Heart left ventricle (tissue), 16 donors: Measurements from ENCODE around the gene PRSS21. TPM values are rescaled to one million over a fixed set of nuclear protein-coding genes. Genes with fewer than 3 reads are reported as not detected.

Experiments
- ATAC-seq, 4 donors: fragments of 200-7000 bp; cut with Tn5 transposase; one replicate each; pipeline ENCODE4 v1.9.1; 2020 to 2022; ENCODE audit warnings: moderate library complexity in 4 of 4, mild to moderate bottlenecking in 3 of 4, moderate number of reproducible peaks in 1 of 4
- DNase-seq, 5 donors: peaks; one replicate each; pipeline ENCODE4 v3.0.0-alpha.2; 2020
- H3K27ac ChIP-seq, 12 donors: fragments of 200-600 bp; sonication (generic) in 4 of 12; one replicate each; pipeline versions ENCODE4 v1.5.0 to v1.8.0; 2016 to 2022; ENCODE audit warnings: mild to moderate bottlenecking in 2 of 12
- H3K27me3 ChIP-seq, 9 donors: fragments of 200-600 bp; sonication (generic) in 2 of 9; one replicate each; pipeline versions ENCODE4 v1.5.1 to v1.8.0; 2016 to 2022; ENCODE audit warnings: mild to moderate bottlenecking in 3 of 9
- H3K36me3 ChIP-seq, 9 donors: fragments of 200-600 bp; sonication (generic) in 2 of 9; one replicate each; pipeline versions ENCODE4 v1.5.0 to v1.8.0; 2018 to 2022; ENCODE audit warnings: mild to moderate bottlenecking in 2 of 9
- H3K4me1 ChIP-seq, 12 donors: fragments of 200-600 bp; sonication (generic) in 4 of 12; one replicate each; pipeline versions ENCODE4 v1.5.0 to v1.8.0; 2016 to 2022; ENCODE audit warnings: mild to moderate bottlenecking in 3 of 12
- H3K4me3 ChIP-seq, 12 donors: fragments of 200-600 bp; sonication (generic) in 4 of 12; one replicate each; pipeline versions ENCODE4 v1.5.0 to v1.8.0; 2017 to 2022; ENCODE audit warnings: mild to moderate bottlenecking in 9 of 12, moderate library complexity in 4 of 12
- H3K9me3 ChIP-seq, 12 donors: fragments of 200-600 bp; sonication (generic) in 4 of 12; one replicate each; pipeline versions ENCODE4 v1.5.0 to v1.8.0; 2016 to 2022; ENCODE audit warnings: mild to moderate bottlenecking in 1 of 12
- POLR2A ChIP-seq, 2 donors: fragments of 450-650 bp; IDR thresholded peaks; one replicate each; pipeline ENCODE4 v1.6.1; 2017; ENCODE audit warnings: antibody characterized with exemption in 2 of 2, mild to moderate bottlenecking in 2 of 2, moderate library complexity in 2 of 2
- WGBS, 4 donors: extraction: QIAGEN DNeasy Blood & Tissue Kit in 2 of 4; methylation state at CpG; one replicate each; pipeline versions ENCODE4 v1.1.5 to v1.1.7; 2013 to 2018; 5-methylcytosine and 5-hydroxymethylcytosine counted together
- intact Hi-C, 10 donors: fragments of 100-400 bp; cut with DNase I; formaldehyde crosslinking; loops; one replicate each; pipeline versions ENCODE4 v1.11.1 to v1.14.2; 2022
- polyA plus RNA-seq, 2 donors: library from polyadenylated mRNA; stranded (reverse); fragments of 200-250 nt; gene quantifications; one replicate each; pipeline ENCODE4 v1.2.3, GENCODE V29; 2013
- total RNA-seq, 9 donors: library from RNA; depleted of rRNA in 2 of 9; stranded (reverse); fragments of >200 nt in 2 of 9; fragmentation: NEBNext Ultra II Directional in 3 of 9; extraction: Animal tissue kit (Norgen Biotek cat#: 25700) in 3 of 9; gene quantifications; one replicate each; pipeline versions ENCODE4 v1.1.0 to v1.2.4, GENCODE V29; 2016 to 2023
- TF ChIP-seq, protein P1 (sequence below), 12 donors: fragments of 200-600 bp; sonication (generic) in 4 of 12; IDR thresholded peaks; one replicate each; pipeline versions ENCODE4 v1.5.0 to v1.8.0; 2018 to 2022; ENCODE audit warnings: antibody characterized with exemption in 12 of 12, mild to moderate bottlenecking in 5 of 12
- donor health status: ischemic (EF 13 %, LVEDD 7.1; RV severe dilation, severe dysfunction).
- donor health status: healthy with polysubstance abuse.
- donor health status: DM: no; HTN: yes; CAD: no.
- donor health status: DM: no; HTN: no; CAD: no.
- donor health status: ischemic (EF 25% LVEDD 6.9; RV normal size, moderate dysfunction).
- donor health status: ischemic (EF 25% LVEDD 5.7; RV mildly dilated, moderate dysfunction).
- donor health status: healthy.
- donor health status: DM: yes; HTN: yes; CAD: no.
- donor health status: ischemic (EF 35%, LVEDD 5.7; RV mildly dilated, moderate dysfunction).
- donor health status: nonischemic (EF 11% LVEDD 7.7; RV severe dilation, severe dysfunction).
- donor health status: DM: yes; HTN: yes; CAD: no.
- donor health status: PGD.
- donor health status: ischemic (EF 29% LVEDD 5.4; RV normal size, mild dysfunction).
- donor health status: nonischemic (EF 23%, LVEDD 6.1; RV moderate dilation, normal function).

The PRSS21 gene
- total and polyA plus RNA-seq, 11 donors = not detected

GRCh38 chr16:2852731-2853507 lies 35.9 kb downstream of the PRSS21 start:
- WGBS, 4 donors = 26 to 51% (median 44%) methylated on average over 38 to 56 of the region's 56 CpGs
- no peak overlapping the region for H3K27ac ChIP-seq
- peaks cover 0 to 6% (median 0%) of the 10 kb centered on the region in 12 donors for H3K4me1 ChIP-seq
- peaks cover 0 to 17% (median 2%) of the 10 kb centered on the region in 12 donors for H3K9me3 ChIP-seq
- TF ChIP-seq, protein P1, sequence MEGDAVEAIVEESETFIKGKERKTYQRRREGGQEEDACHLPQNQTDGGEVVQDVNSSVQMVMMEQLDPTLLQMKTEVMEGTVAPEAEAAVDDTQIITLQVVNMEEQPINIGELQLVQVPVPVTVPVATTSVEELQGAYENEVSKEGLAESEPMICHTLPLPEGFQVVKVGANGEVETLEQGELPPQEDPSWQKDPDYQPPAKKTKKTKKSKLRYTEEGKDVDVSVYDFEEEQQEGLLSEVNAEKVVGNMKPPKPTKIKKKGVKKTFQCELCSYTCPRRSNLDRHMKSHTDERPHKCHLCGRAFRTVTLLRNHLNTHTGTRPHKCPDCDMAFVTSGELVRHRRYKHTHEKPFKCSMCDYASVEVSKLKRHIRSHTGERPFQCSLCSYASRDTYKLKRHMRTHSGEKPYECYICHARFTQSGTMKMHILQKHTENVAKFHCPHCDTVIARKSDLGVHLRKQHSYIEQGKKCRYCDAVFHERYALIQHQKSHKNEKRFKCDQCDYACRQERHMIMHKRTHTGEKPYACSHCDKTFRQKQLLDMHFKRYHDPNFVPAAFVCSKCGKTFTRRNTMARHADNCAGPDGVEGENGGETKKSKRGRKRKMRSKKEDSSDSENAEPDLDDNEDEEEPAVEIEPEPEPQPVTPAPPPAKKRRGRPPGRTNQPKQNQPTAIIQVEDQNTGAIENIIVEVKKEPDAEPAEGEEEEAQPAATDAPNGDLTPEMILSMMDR (IDR thresholded peaks at IDR 0.05) = no peak
- TF ChIP-seq POLR2A (IDR thresholded peaks at IDR 0.05) = no peak
- ATAC-seq (no peak), DNase-seq (no peak)
- H3K36me3 ChIP-seq = no peaks in the 10 kb centered on the region
- intact Hi-C loops = loop anchor here in 2 of 10 donors (10.0 kb wide), 1 partner anchor 58 kb away; the partner anchor contains the start of gene PRSS41 (in 2 of the 2)
- H3K27me3 ChIP-seq = peaks cover 2 to 57% (median 30%) of the 10 kb centered on the region in 9 donors
- no peak overlapping the region for H3K4me3 ChIP-seq

DNA sequence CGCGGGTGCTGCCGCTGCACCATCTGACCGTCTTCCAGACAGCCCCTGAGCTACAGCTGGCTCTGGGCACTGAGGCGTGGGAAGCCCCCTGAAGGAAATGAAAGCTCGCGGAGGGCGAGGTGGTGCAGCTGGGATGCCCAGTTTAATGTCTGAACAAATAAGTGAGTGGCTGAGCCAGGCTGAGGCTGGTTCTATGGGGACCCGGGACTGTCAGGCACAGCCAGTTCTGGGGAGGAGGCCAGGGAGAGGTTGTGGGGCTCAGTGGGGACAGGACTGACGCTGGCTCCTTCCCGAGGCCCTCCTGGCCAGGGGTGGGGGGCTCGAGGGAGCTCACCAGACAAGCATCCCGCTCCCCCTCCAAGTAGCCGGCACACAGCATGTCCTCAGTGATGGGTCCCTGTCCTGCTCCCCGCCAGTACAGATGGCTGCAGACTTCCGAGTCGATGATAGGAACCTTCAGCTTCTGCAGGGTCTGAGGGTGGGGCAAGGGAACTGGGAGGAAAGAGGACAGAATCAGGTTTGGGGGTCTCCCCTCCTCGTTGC lies 36.6 kb downstream of the PRSS21 start:
- ATAC-seq (no peak), DNase-seq (no peak)
- 71 to 81% (median 77%) methylated on average over 13 to 18 of the region's 18 CpGs for WGBS, 4 donors
- peaks cover 0 to 13% (median 2%) of the 10 kb centered on the region in 12 donors for H3K9me3 ChIP-seq
- peaks cover 0 to 8% (median 0%) of the 10 kb centered on the region in 12 donors for H3K4me1 ChIP-seq
- H3K4me3 ChIP-seq = no peak overlapping the region
- no peak for TF ChIP-seq POLR2A (IDR thresholded peaks at IDR 0.05)
- TF ChIP-seq, protein P1 (IDR thresholded peaks at IDR 0.05) = no peak
- intact Hi-C loops = loop anchor here in 2 of 10 donors (10.0 kb wide), 1 partner anchor 59 kb away; the partner anchor contains the start of gene PRSS41 (in 2 of the 2)
- no peak overlapping the region for H3K27ac ChIP-seq
- H3K27me3 ChIP-seq = peaks cover 9 to 58% (median 31%) of the 10 kb centered on the region in 9 donors
- H3K36me3 ChIP-seq = no peaks in the 10 kb centered on the region

DNA sequence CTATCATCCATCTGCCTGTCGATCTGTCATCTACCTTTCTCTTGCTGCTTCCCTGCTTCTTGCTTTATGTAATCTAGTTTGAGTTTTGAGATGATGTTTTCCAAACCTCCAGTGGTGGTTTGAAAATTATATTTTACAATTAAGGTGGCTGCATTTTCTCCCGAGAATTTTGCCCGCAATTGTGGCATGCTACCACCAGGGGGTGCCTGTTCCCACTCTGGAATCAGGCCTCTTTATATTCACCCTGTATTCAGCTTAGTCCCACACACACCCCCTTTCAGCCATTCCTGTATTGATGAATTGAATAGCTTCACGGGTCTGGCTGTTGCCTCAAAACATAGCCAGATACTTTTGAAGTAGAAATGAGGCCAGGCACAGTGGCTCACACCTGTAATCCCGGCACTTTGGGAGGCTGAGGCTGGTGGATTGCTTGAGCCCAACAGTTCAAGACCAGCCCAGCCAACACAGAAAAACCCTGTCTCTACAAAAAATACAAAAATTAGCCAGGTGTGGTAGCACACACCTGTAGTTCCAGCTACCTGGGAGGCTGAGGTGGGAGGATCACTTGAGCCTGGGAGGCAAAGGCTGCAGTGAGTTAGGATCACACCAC lies 37.8 kb downstream of the PRSS21 start:
- H3K27ac ChIP-seq = no peak overlapping the region
- H3K36me3 ChIP-seq = no peaks in the 10 kb centered on the region
- TF ChIP-seq, protein P1 (IDR thresholded peaks at IDR 0.05) = peak in 5 of 12 donors; percentile 22 to 32 (median 27)
- no peak for TF ChIP-seq POLR2A (IDR thresholded peaks at IDR 0.05)
- DNase-seq (no peak), ATAC-seq (no peak)
- no peak overlapping the region for H3K4me3 ChIP-seq
- peaks cover 13 to 59% (median 39%) of the 10 kb centered on the region in 9 donors for H3K27me3 ChIP-seq
- WGBS, 4 donors = 57 to 67% (median 60%) methylated on average over 5 of the region's 5 CpGs
- intact Hi-C loops = loop anchor here in 2 of 10 donors (10.0 kb wide), 1 partner anchor 60 kb away; the partner anchor contains the start of gene PRSS41 (in 2 of the 2)
- peaks cover 0 to 8% (median 0%) of the 10 kb centered on the region in 12 donors for H3K4me1 ChIP-seq
- H3K9me3 ChIP-seq = peaks cover 0 to 13% (median 2%) of the 10 kb centered on the region in 12 donors
